Measurements from ENCODE around the gene ARRDC5.
"Not testable (repeated sequence)": the region's sequence is repeated elsewhere in the genome, so short reads cannot be mapped to it uniquely, and the experiment has no call there.

ARRDC5 gene

GRCh38 chr19:4902796-4903195 lies at the start of gene ARRDC5:
Gene ARRDC5 (minus strand): TSS chr19:4902896. CDS start chr19:4902825, 71 bp downstream.
- DNase-seq (ENCODE audit: low read depth in 2 of 2) = no peak

- no peak for DNase-seq (ENCODE audit: low read depth in 2 of 2)
Observed at GRCh38 chr19:4951656-4952055, 49.0 kb upstream of the ARRDC5 start.

- not testable (repeated sequence) for DNase-seq (ENCODE audit: low read depth in 2 of 2)
Observed at GRCh38 chr19:4950650-4951049, 48.0 kb upstream of the ARRDC5 start.

GRCh38 chr19:4941638-4942169 lies 39.0 kb upstream of the ARRDC5 start:
- not testable (repeated sequence) for DNase-seq (ENCODE audit: low read depth in 2 of 2)

GRCh38 chr19:4939466-4939865 lies 36.8 kb upstream of the ARRDC5 start:
- DNase-seq (ENCODE audit: low read depth in 2 of 2) = no peak

- DNase-seq (ENCODE audit: low read depth in 2 of 2) = not testable (repeated sequence)
Observed at GRCh38 chr19:4938461-4938860, 35.8 kb upstream of the ARRDC5 start.

- no peak for DNase-seq (ENCODE audit: low read depth in 2 of 2)
Observed at GRCh38 chr19:4937060-4937459, 34.4 kb upstream of the ARRDC5 start.

GRCh38 chr19:4935444-4935843 lies 32.7 kb upstream of the ARRDC5 start:
- DNase-seq (ENCODE audit: low read depth in 2 of 2) = no peak

- no peak for DNase-seq (ENCODE audit: low read depth in 2 of 2)
Observed at GRCh38 chr19:4933528-4933927, 30.8 kb upstream of the ARRDC5 start.

- DNase-seq (ENCODE audit: low read depth in 2 of 2) = no peak
Observed at GRCh38 chr19:4932711-4933110, 30.0 kb upstream of the ARRDC5 start.

GRCh38 chr19:4930664-4931063 lies 28.0 kb upstream of the ARRDC5 start:
- no peak for DNase-seq (ENCODE audit: low read depth in 2 of 2)

GRCh38 chr19:4929186-4929585 lies 26.5 kb upstream of the ARRDC5 start:
- DNase-seq (ENCODE audit: low read depth in 2 of 2) = no peak

GRCh38 chr19:4923276-4923747 lies 20.6 kb upstream of the ARRDC5 start:
- no peak for DNase-seq (ENCODE audit: low read depth in 2 of 2)

- DNase-seq (ENCODE audit: low read depth in 2 of 2) = no peak
Observed at GRCh38 chr19:4922530-4923275, 20.0 kb upstream of the ARRDC5 start.

- no peak for DNase-seq (ENCODE audit: low read depth in 2 of 2)
Observed at GRCh38 chr19:4916292-4917082, 13.8 kb upstream of the ARRDC5 start.

GRCh38 chr19:4914736-4915501 lies 12.2 kb upstream of the ARRDC5 start:
- peak; percentile 58 to 59 for DNase-seq (ENCODE audit: low read depth in 2 of 2)

- no peak for DNase-seq (ENCODE audit: low read depth in 2 of 2)
Observed at GRCh38 chr19:4913996-4914735, 11.5 kb upstream of the ARRDC5 start.

GRCh38 chr19:4911786-4912672 lies 9.3 kb upstream of the ARRDC5 start:
- DNase-seq (ENCODE audit: low read depth in 2 of 2) = peak; percentile 65 to 71

- DNase-seq (ENCODE audit: low read depth in 2 of 2) = no peak
Observed at GRCh38 chr19:4911314-4911713, 8.6 kb upstream of the ARRDC5 start.
